Urinary bladder (tissue), 4 donors: ENCODE measurements around the gene ANAPC13. TPM values are rescaled to one million over a fixed set of nuclear protein-coding genes. Genes with fewer than 3 reads are reported as not detected.

ENCODE experiments used
- DNase-seq: peaks from one replicate; pipeline ENCODE4 v3.0.0-alpha.2; 2015; ENCODE audit errors: extremely low spot score
- H3K27ac ChIP-seq: one replicate; pipeline ENCODE4 v1.5.1; 2013; ENCODE audit warnings: low read depth, mild to moderate bottlenecking, moderate library complexity
- H3K36me3 ChIP-seq: one replicate; pipeline ENCODE4 v1.6.1; 2013; ENCODE audit warnings: mild to moderate bottlenecking, moderate library complexity; ENCODE audit not compliant: insufficient read depth
- H3K4me1 ChIP-seq: one replicate; pipeline ENCODE4 v1.6.1; 2013; ENCODE audit warnings: mild to moderate bottlenecking, moderate library complexity; ENCODE audit not compliant: insufficient read depth
- H3K4me3 ChIP-seq: one replicate; pipeline ENCODE4 v1.5.1; 2013; ENCODE audit warnings: low read depth, low read length
- WGBS: extraction: QIAGEN DNeasy Blood & Tissue Kit; methylation state at CpG from one replicate; pipeline ENCODE4 v1.1.7; 2013; 5-methylcytosine and 5-hydroxymethylcytosine counted together
- polyA plus RNA-seq: library from polyadenylated mRNA; stranded (reverse); fragments of 200-250 nt; gene quantifications from one replicate; pipeline ENCODE4 v1.2.3, GENCODE V29; 2013
- total RNA-seq: library from RNA; depleted of rRNA; stranded (reverse); fragments of >200 nt; gene quantifications from one replicate; pipeline ENCODE4 v1.2.3, GENCODE V29; 2014
- donor health status: healthy with polysubstance abuse.
- donor health status: healthy.

The ANAPC13 gene
- total and polyA plus RNA-seq, 2 donors = 57.1 to 68.0 TPM

DNA sequence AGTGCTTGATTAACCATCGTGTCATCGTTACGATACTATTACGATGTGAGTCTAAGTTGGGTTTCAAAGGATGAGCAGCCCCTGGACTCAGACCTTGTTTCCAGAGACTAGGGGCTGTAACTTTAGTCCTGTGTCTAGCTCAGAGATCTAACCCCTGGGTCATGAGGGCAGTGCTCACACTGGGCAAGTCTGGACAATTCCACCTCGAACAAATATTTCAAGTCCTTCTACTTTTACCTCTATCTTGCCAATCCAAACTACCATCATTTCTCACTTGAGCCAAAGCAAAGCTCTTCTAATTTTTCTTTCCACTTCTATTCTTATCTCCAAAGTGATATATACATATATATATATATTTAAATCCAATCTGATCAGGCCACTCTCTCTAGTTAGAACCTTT lies 10.8 kb downstream of the ANAPC13 start:
- no peak for DNase-seq
- H3K4me3 ChIP-seq = no peak overlapping the region
- no peaks in the 10 kb centered on the region for H3K36me3 ChIP-seq
- no peak overlapping the region for H3K27ac ChIP-seq
- WGBS = 87% methylated on average over 5 of the region's 5 CpGs
- H3K4me1 ChIP-seq = peaks cover 2% of the 10 kb centered on the region

DNA sequence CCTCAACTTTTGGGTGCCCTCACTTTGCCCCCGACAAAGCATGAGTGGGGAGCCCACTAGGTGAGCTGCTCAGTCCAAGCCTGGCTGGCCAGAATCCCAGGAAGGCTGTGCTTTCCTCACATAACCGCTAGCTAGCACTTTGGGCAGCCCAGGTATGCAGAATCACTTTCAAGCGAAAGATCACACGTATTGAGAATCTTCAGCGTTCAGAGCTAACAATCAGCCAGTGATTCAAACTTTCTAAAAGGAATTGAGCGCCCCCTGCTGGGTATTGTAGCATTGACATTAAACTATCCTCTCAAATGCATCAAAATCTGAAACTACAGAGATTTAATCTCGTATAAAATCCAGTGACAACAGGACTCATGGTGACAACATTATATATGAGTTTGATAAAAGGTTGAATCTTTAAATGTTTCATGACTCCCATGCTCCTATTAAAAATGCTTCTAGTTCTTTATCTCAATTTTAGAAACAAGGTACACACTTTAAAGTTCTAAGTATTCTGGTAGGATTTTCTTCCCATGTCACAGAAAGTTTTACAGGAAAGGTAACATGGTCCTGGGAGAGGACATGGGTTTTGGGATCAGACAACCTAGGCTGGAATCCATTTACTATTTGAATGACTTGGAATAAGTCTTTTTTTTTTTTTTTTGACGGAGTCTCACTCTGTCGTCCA lies 11.8 kb downstream of the ANAPC13 start:
- Histone ChIP-seq H3K27ac (no peak overlapping the region), H3K4me3 (no peak overlapping the region), H3K4me1 (peaks cover 2% of the 10 kb centered on the region), H3K36me3 (no peaks in the 10 kb centered on the region)
- DNase-seq = peak; percentile 69
- WGBS = 26% methylated on average over 9 of the region's 9 CpGs

DNA sequence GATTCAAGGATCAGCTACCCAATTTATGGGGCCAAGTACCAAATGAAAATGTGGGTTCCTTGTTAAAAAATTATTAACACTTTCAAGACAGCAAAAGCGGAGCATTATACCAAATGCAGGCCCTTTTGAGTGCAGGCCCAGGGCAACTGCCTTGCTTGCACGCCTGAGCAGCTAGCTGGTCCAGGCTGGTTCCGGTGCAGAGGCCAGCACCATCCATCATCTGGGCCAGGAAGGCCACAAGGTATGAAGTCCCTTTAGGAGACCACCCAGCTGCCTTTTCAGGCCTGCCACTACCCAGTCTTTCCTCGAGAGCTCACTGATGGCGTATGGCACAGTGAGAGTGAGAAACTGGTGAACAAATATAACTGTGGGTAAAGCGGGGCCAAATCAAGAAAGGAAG lies 13.0 kb downstream of the ANAPC13 start:
- no peaks in the 10 kb centered on the region for H3K36me3 ChIP-seq
- no peak for DNase-seq
- 98% methylated on average over 6 of the region's 6 CpGs for WGBS
- H3K27ac ChIP-seq = no peak overlapping the region
- H3K4me3 ChIP-seq = no peak overlapping the region
- peaks cover 2% of the 10 kb centered on the region for H3K4me1 ChIP-seq

DNA sequence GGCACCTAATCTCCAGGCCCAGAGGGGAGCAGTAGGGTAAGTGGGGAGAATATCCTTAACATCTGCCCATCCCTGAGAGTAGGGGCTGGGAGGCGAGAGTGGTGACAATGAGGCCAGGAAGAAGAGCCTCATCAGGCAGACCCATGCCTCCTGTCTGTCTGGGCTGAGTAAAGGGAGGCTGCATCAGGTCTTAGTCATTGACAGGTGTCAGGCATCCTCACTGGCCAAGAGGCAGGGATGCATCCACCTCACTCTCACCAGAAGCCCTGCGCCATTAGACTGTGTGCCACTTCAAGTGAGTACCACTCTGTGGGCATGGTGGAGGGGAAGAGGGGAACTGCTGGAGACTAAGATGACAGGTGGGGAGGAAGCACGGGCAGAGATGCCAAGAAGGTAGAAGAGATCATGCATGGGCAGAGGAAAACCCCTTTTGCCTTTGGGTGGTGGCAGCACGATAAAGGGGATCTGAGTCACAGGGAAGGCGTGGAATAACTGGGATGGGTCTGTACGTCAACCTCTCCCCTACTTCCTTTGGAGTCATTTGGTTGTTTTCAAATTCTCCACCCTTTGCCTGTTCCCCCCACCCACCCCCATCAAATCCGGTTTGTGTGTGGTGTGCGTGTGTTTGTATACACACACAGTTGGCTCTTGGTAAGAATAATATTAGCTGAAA lies 14.1 kb downstream of the ANAPC13 start:
- no peak for DNase-seq
- Histone ChIP-seq H3K4me1 (peaks cover 2% of the 10 kb centered on the region), H3K36me3 (no peaks in the 10 kb centered on the region), H3K27ac (no peak overlapping the region), H3K4me3 (no peak overlapping the region)
- WGBS = 75% methylated on average over 8 of the region's 8 CpGs

GRCh38 chr3:134468519-134468918 lies 17.3 kb downstream of the ANAPC13 start:
- 75% methylated on average over 4 of the region's 4 CpGs for WGBS
- H3K36me3 ChIP-seq = no peaks in the 10 kb centered on the region
- H3K4me3 ChIP-seq = no peak overlapping the region
- H3K27ac ChIP-seq = no peak overlapping the region
- peaks cover 2% of the 10 kb centered on the region for H3K4me1 ChIP-seq
- DNase-seq = no peak

GRCh38 chr3:134466331-134466730 lies 19.5 kb downstream of the ANAPC13 start:
- WGBS = 38% methylated on average over 1 of the region's 1 CpG
- DNase-seq = no peak
- Histone ChIP-seq H3K4me3 (no peak overlapping the region), H3K27ac (no peak overlapping the region), H3K4me1 (no peaks in the 10 kb centered on the region), H3K36me3 (no peaks in the 10 kb centered on the region)

DNA sequence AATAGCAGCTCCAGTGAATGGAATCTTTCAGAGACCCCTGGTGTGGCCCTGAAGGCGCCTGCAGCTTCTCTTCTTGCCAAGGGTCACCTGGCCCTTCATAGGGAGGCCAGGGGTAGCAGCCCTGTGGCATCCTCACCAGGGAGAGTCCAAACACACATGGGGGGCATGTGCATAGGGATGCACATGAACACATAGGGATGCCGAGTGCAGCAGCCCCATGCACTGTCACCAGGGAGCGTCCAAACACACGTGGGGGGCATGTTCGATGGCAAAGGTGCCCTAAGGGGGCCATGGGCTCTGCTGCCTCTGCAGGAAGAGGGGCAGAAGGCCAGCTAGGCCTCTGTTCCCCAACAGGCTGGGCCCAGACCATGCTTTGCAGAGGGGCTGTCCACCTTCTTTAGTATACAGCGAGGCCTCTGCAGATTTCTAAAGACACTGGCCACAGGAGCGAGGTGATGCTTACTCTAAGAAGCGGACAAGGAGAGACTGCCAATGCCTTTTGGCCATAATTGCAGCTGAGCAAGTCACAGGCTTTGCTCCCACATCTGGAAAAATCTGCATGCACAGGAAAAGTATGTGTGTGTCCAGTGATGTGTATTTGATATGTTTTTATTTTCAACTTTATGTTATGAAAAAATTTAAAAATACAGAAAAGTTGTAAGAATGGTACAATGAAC lies 21.0 kb downstream of the ANAPC13 start:
- Histone ChIP-seq H3K4me3 (no peak overlapping the region), H3K4me1 (no peaks in the 10 kb centered on the region), H3K36me3 (no peaks in the 10 kb centered on the region), H3K27ac (no peak overlapping the region)
- 60% methylated on average over 8 of the region's 8 CpGs for WGBS
- DNase-seq = no peak

GRCh38 chr3:134464064-134464688 lies 21.6 kb downstream of the ANAPC13 start:
- Histone ChIP-seq H3K4me3 (no peak overlapping the region), H3K4me1 (no peaks in the 10 kb centered on the region), H3K36me3 (no peaks in the 10 kb centered on the region), H3K27ac (no peak overlapping the region)
- 23% methylated on average over 13 of the region's 13 CpGs for WGBS
- DNase-seq = peak; percentile 89

DNA sequence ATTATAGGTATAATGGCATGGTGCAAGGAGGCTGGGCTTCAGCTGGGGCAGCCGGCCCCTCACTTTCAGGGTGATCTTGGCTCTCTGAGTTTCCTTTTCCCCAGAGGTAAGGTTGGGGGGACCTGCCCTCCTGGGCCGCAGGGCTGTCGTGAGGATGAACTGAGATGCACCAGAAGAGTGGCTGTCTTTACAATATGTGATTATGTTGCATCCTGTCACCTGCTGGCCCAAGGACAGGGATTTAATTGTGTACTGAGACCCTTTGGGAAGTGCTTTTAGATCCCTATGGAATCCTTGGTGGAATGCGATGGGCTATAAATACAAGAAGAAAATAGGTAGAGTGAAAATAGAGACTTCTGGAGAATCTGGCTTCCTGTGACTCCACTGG lies 22.1 kb downstream of the ANAPC13 start:
- no peak overlapping the region for H3K4me3 ChIP-seq
- no peak for DNase-seq
- WGBS = 54% methylated on average over 4 of the region's 4 CpGs
- H3K4me1 ChIP-seq = no peaks in the 10 kb centered on the region
- no peaks in the 10 kb centered on the region for H3K36me3 ChIP-seq
- no peak overlapping the region for H3K27ac ChIP-seq

GRCh38 chr3:134462331-134462941 lies 23.3 kb downstream of the ANAPC13 start:
- H3K27ac ChIP-seq = no peak overlapping the region
- DNase-seq = no peak
- H3K4me3 ChIP-seq = no peak overlapping the region
- H3K36me3 ChIP-seq = no peaks in the 10 kb centered on the region
- WGBS = 22% methylated on average over 5 of the region's 5 CpGs
- no peaks in the 10 kb centered on the region for H3K4me1 ChIP-seq

GRCh38 chr3:134460965-134461364 lies 24.8 kb downstream of the ANAPC13 start:
- WGBS = 73% methylated on average over 2 of the region's 2 CpGs
- no peak for DNase-seq
- Histone ChIP-seq H3K4me3 (no peak overlapping the region), H3K36me3 (no peaks in the 10 kb centered on the region), H3K4me1 (no peaks in the 10 kb centered on the region), H3K27ac (no peak overlapping the region)

DNA sequence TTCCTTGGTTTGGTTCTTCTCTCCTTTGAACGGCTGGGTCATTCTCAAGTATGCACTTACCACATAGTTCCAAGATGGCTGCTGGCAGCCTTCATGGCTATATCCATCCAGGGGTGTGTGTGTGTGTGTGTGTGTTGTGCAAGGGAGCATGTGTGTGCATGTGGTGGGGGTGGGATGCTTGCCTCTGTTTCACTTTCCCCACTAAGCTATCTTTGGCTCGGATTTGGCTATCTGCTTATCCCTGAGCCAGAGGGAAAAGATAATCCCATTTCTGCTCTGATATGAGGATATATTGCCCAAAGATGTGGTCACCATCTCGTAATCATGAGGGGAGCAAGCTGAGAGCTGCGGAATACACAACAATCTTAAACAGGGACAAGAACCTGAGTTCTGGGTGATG lies 26.2 kb downstream of the ANAPC13 start:
- no peak overlapping the region for H3K27ac ChIP-seq
- DNase-seq = no peak
- WGBS = 74% methylated on average over 4 of the region's 4 CpGs
- H3K4me1 ChIP-seq = no peaks in the 10 kb centered on the region
- H3K4me3 ChIP-seq = no peak overlapping the region
- no peaks in the 10 kb centered on the region for H3K36me3 ChIP-seq

- Histone ChIP-seq H3K27ac (no peak overlapping the region), H3K36me3 (no peaks in the 10 kb centered on the region), H3K4me1 (no peaks in the 10 kb centered on the region), H3K4me3 (no peak overlapping the region)
- DNase-seq = no peak
- 78% methylated on average over 10 of the region's 10 CpGs for WGBS
These were observed 27.3 kb downstream of the ANAPC13 start for GRCh38 chr3:134458406-134458945.
